Calu3 (cell line): ENCODE data around the gene DGLUCY. TPM values are rescaled to one million over a fixed set of nuclear protein-coding genes. Genes with fewer than 3 reads are reported as not detected.

Source experiments
- BruUV-seq: library from RNA; stranded (reverse); fragments of 400-500 nt; replicated peaks from 2 replicates; lab custom pipeline; 2021; lab: Mats Ljungman, UMichigan
- CTCF ChIA-PET: fragments of 300-600 bp; sonication (Branson Sonifier 250); formaldehyde crosslinking; loops from one replicate; lab custom pipeline; 2022; ENCODE audit warnings: antibody characterized with exemption; lab: Charles Lee
- DNase-seq: peaks from one replicate; pipeline ENCODE4 v3.0.0; 2022
- H3K27ac Mint-ChIP-seq: one replicate; pipeline ENCODE4 v1.8.0; 2022; ENCODE audit warnings: mixed read lengths; ENCODE audit not compliant: unreplicated experiment
- H3K27me3 Mint-ChIP-seq: one replicate; pipeline ENCODE4 v1.8.0; 2022; ENCODE audit warnings: mixed read lengths; ENCODE audit not compliant: unreplicated experiment
- H3K36me3 Mint-ChIP-seq: one replicate; pipeline ENCODE4 v1.8.0; 2022; ENCODE audit warnings: mild to moderate bottlenecking, moderate library complexity, mixed read lengths; ENCODE audit not compliant: insufficient read depth, unreplicated experiment
- H3K4me1 Mint-ChIP-seq: one replicate; pipeline ENCODE4 v1.8.0; 2022; ENCODE audit warnings: mild to moderate bottlenecking, low read depth, mixed read lengths; ENCODE audit not compliant: unreplicated experiment
- H3K4me3 Mint-ChIP-seq: one replicate; pipeline ENCODE4 v1.8.0; 2022; ENCODE audit warnings: mild to moderate bottlenecking, low read depth, moderate library complexity, mixed read lengths; ENCODE audit not compliant: unreplicated experiment
- H3K9me3 Mint-ChIP-seq: one replicate; pipeline ENCODE4 v1.8.0; 2022; ENCODE audit warnings: low read depth, mixed read lengths; ENCODE audit not compliant: unreplicated experiment
- CTCF ChIP-seq: fragments of 200-600 bp; IDR thresholded peaks from one replicate; pipeline ENCODE4 v1.8.0; 2022; ENCODE audit warnings: antibody characterized with exemption; ENCODE audit not compliant: unreplicated experiment
- intact Hi-C: fragments of 100-400 bp; cut with micrococcal nuclease; formaldehyde crosslinking; loops from one replicate; pipeline ENCODE4 v1.10.0; 2022; ENCODE audit not compliant: unreplicated experiment
- total RNA-seq: library from RNA; stranded (reverse); gene quantifications from 2 replicates; pipeline ENCODE4 v1.2.3, GENCODE V29; 2022

DGLUCY gene
- total RNA-seq, 1 experiment from 2014 or later: 69.3 TPM

- Mint-ChIP-seq H3K36me3 (peaks cover 9% of the 10 kb centered on the region), H3K4me1 (no peaks in the 10 kb centered on the region)
- intact Hi-C loops: no loop called here
These were observed 13.5 kb downstream of the DGLUCY start for GRCh38 chr14:91127401-91127801.

GRCh38 chr14:91127924-91128323, 14.1 kb downstream of the DGLUCY start:
- intact Hi-C loops: no loop called here
- no peaks in the 10 kb centered on the region for H3K4me1 Mint-ChIP-seq
- no peak for TF ChIP-seq CTCF
- H3K27ac Mint-ChIP-seq: no peak overlapping the region
- BruUV-seq: no TSS peak
- H3K27me3 Mint-ChIP-seq: no peaks in the 10 kb centered on the region
- CTCF ChIA-PET: interaction anchor here (0.7 kb wide), 1 partner anchor 146 kb away, joined by 6 read pairs; no protein-coding TSS in a partner anchor
- H3K9me3 Mint-ChIP-seq: no peaks in the 10 kb centered on the region
- no peak overlapping the region for H3K4me3 Mint-ChIP-seq
- no peak for DNase-seq
- peaks cover 9% of the 10 kb centered on the region for H3K36me3 Mint-ChIP-seq

More at GRCh38 chr14:91127401-91127801, 13.5 kb downstream of the DGLUCY start:
- H3K4me3 Mint-ChIP-seq: no peak overlapping the region
- DNase-seq: peak; percentile 40
- H3K27me3 Mint-ChIP-seq: no peaks in the 10 kb centered on the region
- TF ChIP-seq CTCF: no peak
- CTCF ChIA-PET: interaction anchor here (0.7 kb wide), 2 partner anchors 24 to 146 kb away, joined by 4 to 6 read pairs; no protein-coding TSS in a partner anchor
- BruUV-seq: no TSS peak
- no peaks in the 10 kb centered on the region for H3K9me3 Mint-ChIP-seq
- H3K27ac Mint-ChIP-seq: no peak overlapping the region

DNA sequence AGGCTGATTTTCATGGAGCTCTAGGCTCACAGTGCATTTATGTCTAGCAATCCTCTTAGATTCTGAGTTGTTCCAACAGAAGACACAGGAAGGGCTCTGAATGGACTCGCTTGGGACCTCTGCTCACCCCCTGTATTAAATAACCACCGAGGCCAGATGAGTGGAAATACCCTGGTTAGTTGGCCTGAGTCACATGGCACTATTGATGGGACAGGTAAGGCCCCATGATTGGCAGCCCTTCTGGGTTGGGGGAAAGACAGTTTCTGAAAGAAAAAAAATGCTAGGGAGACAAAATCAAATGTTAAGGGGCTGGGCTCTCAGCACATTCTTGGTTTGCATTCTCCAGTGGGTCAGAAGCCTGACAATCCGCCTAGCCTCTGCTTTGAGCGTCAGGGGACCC, 14.8 kb downstream of the DGLUCY start:
- Mint-ChIP-seq H3K36me3 (peaks cover 9% of the 10 kb centered on the region), H3K4me1 (no peaks in the 10 kb centered on the region), H3K27ac (no peak overlapping the region), H3K4me3 (no peak overlapping the region), H3K27me3 (no peaks in the 10 kb centered on the region), H3K9me3 (no peaks in the 10 kb centered on the region)
- intact Hi-C loops: no loop called here
- CTCF ChIA-PET: no interaction called here
- no peak for TF ChIP-seq CTCF
- BruUV-seq: no TSS peak
- DNase-seq: no peak

GRCh38 chr14:91129261-91129660, 15.4 kb downstream of the DGLUCY start:
- no peak for TF ChIP-seq CTCF
- intact Hi-C loops: no loop called here
- H3K36me3 Mint-ChIP-seq: peaks cover 5% of the 10 kb centered on the region

More at GRCh38 chr14:91129261-91129660, 15.4 kb downstream of the DGLUCY start:
- H3K4me1 Mint-ChIP-seq: no peaks in the 10 kb centered on the region
- no peaks in the 10 kb centered on the region for H3K9me3 Mint-ChIP-seq
- H3K4me3 Mint-ChIP-seq: no peak overlapping the region
- H3K27ac Mint-ChIP-seq: no peak overlapping the region
- H3K27me3 Mint-ChIP-seq: no peaks in the 10 kb centered on the region
- DNase-seq: no peak
- no TSS peak for BruUV-seq
- CTCF ChIA-PET: no interaction called here
